Activated CD4-positive, alpha-beta T cell treated with anti-CD3 and anti-CD28 coated beads for 36 hours (primary cell): ENCODE results near the gene EPN1. TPM values are rescaled to one million over a fixed set of nuclear protein-coding genes. Genes with fewer than 3 reads are reported as not detected.

ENCODE experiments used
- ATAC-seq: fragments of 200-7000 bp; cut with Tn5 transposase; one replicate; pipeline ENCODE4 v1.10.0; 2021; ENCODE audit warnings: mild to moderate bottlenecking, moderate library complexity
- CTCF ChIA-PET: fragments of 350-600 bp; sonication (Branson Sonifier 250); formaldehyde crosslinking; loops from one replicate; lab custom pipeline; 2021; ENCODE audit warnings: antibody characterized with exemption; lab: Charles Lee
- POLR2A ChIA-PET: fragments of 350-600 bp; sonication (Branson Sonifier 250); formaldehyde crosslinking; loops from one replicate; lab custom pipeline; 2021; ENCODE audit warnings: antibody characterized with exemption, inconsistent platforms; lab: Charles Lee
- DNase-seq: peaks from one replicate; pipeline ENCODE4 v3.0.0-alpha.2; 2020
- H3K27ac Mint-ChIP-seq: one replicate; pipeline ENCODE4 v1.8.0; 2021; ENCODE audit warnings: mixed read lengths
- H3K27me3 Mint-ChIP-seq: one replicate; pipeline ENCODE4 v1.8.0; 2021; ENCODE audit warnings: mixed read lengths
- H3K36me3 Mint-ChIP-seq: one replicate; pipeline ENCODE4 v1.8.0; 2021; ENCODE audit warnings: low read depth, mixed read lengths
- H3K4me1 Mint-ChIP-seq: one replicate; pipeline ENCODE4 v1.8.0; 2021; ENCODE audit warnings: mixed read lengths
- H3K4me3 Mint-ChIP-seq: one replicate; pipeline ENCODE4 v1.8.0; 2021; ENCODE audit warnings: mild to moderate bottlenecking, moderate library complexity, mixed read lengths
- H3K9me3 Mint-ChIP-seq: one replicate; pipeline ENCODE4 v1.8.0; 2021; ENCODE audit warnings: low read depth, mixed read lengths
- intact Hi-C, 2 experiments: fragments of 100-400 bp; cut with DNase I in 1 of 2; cut with micrococcal nuclease in 1 of 2; formaldehyde crosslinking; loops; one replicate each; pipeline versions ENCODE4 v1.14.2 to v1.15.1; 2022 to 2024; cut with DNase I, micrococcal nuclease
- total RNA-seq, 2 experiments: library from RNA; stranded (reverse); gene quantifications; one replicate each; pipeline ENCODE4 v1.2.3, GENCODE V29; 2021

EPN1 gene
- total RNA-seq, 2 experiments from 2014 or later, result 32.5 to 37.1 TPM

DNA sequence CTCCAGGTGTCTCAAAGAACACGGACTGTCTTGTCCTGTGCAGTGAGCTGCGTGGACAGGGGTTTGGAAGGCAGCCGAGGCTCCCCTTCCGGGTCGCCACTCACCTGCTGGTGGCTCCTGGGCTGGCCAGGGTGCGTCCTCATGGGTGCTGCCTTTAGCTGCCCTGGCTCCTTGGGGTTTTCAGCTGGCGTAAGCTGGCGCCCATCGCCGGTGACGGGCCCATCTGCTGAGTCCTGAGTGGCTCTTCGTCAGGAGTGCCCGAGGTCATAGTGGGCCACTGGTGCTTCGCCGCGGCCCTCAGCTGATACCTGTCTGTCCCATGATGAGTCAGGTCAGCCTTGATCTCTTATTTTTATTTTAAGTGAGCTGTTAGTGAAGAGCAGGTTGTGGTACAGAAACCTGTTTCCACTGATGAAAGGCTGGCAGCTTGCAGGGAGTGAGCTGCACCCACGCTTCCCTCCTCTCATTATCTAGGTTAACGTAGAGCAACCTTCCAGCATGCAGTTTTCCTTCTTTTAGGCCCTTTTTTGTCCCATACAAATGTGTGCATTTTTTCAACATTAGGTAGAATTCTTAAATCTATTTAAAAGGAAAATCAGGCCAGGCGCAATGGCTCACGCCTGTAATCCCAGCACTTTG is 18.4 kb downstream of the EPN1 start:
- H3K36me3 Mint-ChIP-seq, result peaks cover 25% of the 10 kb centered on the region
- H3K4me1 Mint-ChIP-seq, result no peaks in the 10 kb centered on the region
- ChIA-PET POLR2A (no interaction called here), CTCF (interaction anchor here (0.6 kb wide), 1 partner anchor 29 kb away, joined by 3 read pairs; no protein-coding TSS in a partner anchor)
- H3K27ac Mint-ChIP-seq, result no peak overlapping the region
- ATAC-seq (no peak), DNase-seq (no peak)
- no peaks in the 10 kb centered on the region for H3K9me3 Mint-ChIP-seq
- H3K27me3 Mint-ChIP-seq, result no peaks in the 10 kb centered on the region
- intact Hi-C loops, result no loop called here
- no peak overlapping the region for H3K4me3 Mint-ChIP-seq

DNA sequence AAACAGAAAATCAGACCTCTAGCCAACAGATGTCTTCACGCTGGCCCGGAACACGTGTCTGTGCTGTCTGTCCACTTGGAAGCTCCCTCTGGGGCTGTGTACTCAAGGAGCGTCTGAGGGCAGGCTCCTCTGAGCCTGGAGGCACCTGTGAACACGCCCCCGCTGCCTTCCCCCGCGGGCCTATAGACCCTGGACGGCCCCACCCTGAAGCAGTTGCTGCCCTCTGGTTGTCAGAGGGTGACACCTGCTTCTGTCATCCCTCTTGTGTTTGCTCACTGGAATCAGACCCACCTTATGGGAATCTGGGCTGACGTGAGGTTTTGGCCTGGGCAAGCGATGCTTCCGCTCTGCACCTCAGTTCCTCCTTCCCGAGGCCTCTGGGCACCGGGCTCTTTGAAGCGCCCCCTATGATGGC is 19.2 kb downstream of the EPN1 start:
- Mint-ChIP-seq H3K4me3 (no peak overlapping the region), H3K4me1 (no peaks in the 10 kb centered on the region)

DNA sequence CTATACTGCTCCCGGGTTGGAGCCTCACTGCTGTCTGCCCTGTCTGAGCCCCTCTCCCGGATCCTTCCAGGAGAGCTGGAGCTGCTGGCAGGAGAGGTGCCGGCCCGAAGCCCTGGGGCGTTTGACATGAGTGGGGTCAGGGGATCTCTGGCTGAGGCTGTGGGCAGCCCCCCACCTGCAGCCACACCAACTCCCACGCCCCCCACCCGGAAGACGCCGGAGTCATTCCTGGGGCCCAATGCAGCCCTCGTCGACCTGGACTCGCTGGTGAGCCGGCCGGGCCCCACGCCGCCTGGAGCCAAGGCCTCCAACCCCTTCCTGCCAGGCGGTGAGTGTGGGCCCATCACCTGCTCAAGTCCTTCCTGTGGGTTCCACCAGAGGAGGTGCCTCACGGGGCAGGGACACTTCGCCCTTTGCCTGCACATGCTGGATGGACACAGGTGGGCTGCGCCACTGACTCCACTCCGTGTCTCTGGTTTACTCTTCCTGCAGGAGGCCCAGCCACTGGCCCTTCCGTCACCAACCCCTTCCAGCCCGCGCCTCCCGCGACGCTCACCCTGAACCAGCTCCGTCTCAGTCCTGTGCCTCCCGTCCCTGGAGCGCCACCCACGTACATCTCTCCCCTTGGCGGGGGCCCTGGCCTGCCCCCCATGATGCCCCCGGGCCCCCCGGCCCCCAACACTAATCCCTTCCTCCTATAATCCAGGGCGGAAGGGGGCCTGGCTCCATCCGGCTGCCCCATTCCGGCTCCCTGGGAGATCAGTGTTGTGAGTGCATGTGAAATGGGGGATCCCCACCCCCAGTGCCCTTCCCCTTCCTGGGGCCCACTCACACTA is 19.8 kb downstream of the EPN1 start:
- no peak for ATAC-seq
- ChIA-PET CTCF (no interaction called here), POLR2A (no interaction called here)
- H3K4me1 Mint-ChIP-seq, result no peaks in the 10 kb centered on the region
- no peaks in the 10 kb centered on the region for H3K9me3 Mint-ChIP-seq
- DNase-seq, result no peak
- intact Hi-C loops, result no loop called here
- peaks cover 22% of the 10 kb centered on the region for H3K36me3 Mint-ChIP-seq
- H3K27me3 Mint-ChIP-seq, result no peaks in the 10 kb centered on the region
- H3K27ac Mint-ChIP-seq, result no peak overlapping the region
- H3K4me3 Mint-ChIP-seq, result no peak overlapping the region

More for the DNA sequence above, 19.2 kb downstream of the EPN1 start:
- no peaks in the 10 kb centered on the region for H3K9me3 Mint-ChIP-seq
- peaks cover 24% of the 10 kb centered on the region for H3K36me3 Mint-ChIP-seq
- no peaks in the 10 kb centered on the region for H3K27me3 Mint-ChIP-seq
- ATAC-seq (no peak), DNase-seq (no peak)
- intact Hi-C loops, result no loop called here
- ChIA-PET POLR2A (no interaction called here), CTCF (interaction anchor here (0.6 kb wide), 1 partner anchor 30 kb away, joined by 3 read pairs; no protein-coding TSS in a partner anchor)
- no peak overlapping the region for H3K27ac Mint-ChIP-seq

DNA sequence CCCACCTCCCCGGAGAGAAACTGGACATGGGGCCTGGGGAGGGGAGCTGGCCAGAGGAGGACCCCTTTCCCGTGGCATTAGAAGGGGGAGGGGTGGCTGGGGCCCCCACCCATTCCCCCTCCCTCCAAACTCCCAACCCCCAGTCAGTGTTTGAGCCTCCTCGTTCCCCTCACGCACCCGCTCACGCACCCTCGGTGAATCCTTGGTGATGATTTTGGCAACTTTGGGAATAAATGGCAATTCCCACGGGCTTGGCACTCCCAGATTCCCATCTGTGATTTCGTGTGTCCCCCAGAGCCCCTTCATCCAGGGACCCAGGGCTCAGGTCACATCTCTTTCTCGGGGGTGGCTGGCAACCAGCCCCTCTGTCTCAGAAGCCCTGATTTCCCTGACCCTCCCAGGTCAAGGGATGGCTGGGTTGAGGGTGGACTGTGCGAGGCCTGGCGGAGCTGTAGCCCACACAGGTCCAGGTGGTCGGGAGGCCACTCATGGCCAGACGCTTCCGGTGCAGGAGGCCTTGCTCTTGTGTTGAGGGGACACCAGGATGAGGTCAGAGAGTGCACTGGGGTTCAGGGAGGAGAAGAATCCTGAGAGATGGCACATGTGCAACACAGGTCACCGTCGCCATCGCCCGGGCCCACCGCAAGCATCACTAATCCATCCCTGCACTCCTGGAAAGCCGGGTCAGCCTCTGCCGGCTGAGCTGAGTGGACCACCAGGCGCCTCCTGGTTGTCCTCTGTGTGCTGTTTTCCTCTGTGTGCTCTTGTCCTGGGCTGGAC is 20.7 kb downstream of the EPN1 start:
- H3K4me3 Mint-ChIP-seq, result no peak overlapping the region
- ChIA-PET POLR2A (no interaction called here), CTCF (no interaction called here)
- no peak overlapping the region for H3K27ac Mint-ChIP-seq
- no peak for DNase-seq
- no peaks in the 10 kb centered on the region for H3K27me3 Mint-ChIP-seq
- intact Hi-C loops, result no loop called here
- ATAC-seq, result no peak
- H3K9me3 Mint-ChIP-seq, result no peaks in the 10 kb centered on the region
- peaks cover 24% of the 10 kb centered on the region for H3K36me3 Mint-ChIP-seq
- no peaks in the 10 kb centered on the region for H3K4me1 Mint-ChIP-seq

DNA sequence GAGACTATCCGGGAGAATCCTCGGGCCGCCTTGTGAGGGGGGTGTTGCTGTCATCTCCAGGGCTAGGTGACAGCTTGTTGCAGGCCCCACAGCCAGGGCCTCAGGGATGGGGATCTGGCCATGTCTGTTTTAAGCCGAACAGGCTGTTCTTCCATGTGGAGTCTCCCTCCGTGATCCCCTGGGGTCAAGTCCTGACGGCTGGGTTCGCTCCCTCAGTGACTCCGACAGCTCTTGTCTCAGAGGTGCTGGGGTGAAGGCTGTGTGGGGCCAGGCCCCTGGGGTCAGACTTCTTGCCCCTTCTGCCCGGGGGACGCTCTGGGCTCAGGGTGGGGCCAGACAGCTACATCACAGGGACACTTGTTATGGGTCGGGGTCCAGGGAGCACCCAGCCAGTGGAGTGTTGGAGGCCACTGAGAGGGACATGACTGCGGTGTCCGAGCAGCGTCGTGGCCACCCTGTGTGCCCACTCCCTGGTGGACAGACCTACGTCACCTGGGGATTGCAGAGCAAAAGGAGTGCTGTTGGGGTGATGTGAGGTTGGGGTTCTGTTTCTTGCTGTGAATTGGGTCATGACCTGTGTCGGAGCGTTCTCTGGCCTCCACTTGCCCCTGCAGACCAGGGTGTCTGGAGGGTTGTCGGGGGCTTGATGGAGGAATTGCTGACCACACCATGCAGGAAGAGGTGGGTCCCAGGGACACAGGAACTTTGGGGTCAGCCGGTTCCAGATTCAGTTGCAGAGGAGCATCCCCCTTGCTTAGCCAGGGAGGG is 21.5 kb downstream of the EPN1 start:
- H3K36me3 Mint-ChIP-seq, result peaks cover 21% of the 10 kb centered on the region

DNA sequence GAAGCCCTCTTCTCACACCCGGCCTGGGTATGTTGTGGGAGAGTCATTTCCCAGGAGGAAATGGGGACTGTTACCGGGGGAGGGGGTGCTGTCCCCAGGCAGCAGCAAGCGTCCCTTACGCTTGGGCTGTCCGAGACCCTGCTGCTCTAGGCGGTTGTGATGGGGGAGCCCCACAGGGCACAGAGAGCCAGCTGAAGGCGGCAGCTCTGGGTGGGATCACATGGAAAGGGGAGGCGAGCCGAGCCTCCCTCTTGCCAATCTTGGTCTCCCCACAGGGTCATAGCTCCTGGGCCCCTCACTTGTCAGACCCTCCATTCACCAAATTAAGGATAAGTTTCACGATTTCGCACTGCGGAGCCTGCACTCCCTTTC is 22.0 kb downstream of the EPN1 start:
- DNase-seq, result no peak
- Mint-ChIP-seq H3K27me3 (no peaks in the 10 kb centered on the region), H3K27ac (no peak overlapping the region), H3K4me1 (no peaks in the 10 kb centered on the region), H3K36me3 (peaks cover 21% of the 10 kb centered on the region), H3K4me3 (no peak overlapping the region), H3K9me3 (no peaks in the 10 kb centered on the region)
- ChIA-PET POLR2A (no interaction called here), CTCF (no interaction called here)
- no peak for ATAC-seq
- intact Hi-C loops, result no loop called here

More for the DNA sequence above, 21.5 kb downstream of the EPN1 start:
- Mint-ChIP-seq H3K4me1 (no peaks in the 10 kb centered on the region), H3K27ac (no peak overlapping the region), H3K27me3 (no peaks in the 10 kb centered on the region), H3K4me3 (no peak overlapping the region), H3K9me3 (no peaks in the 10 kb centered on the region)
- POLR2A ChIA-PET, result no interaction called here
- intact Hi-C loops, result no loop called here
- no peak for ATAC-seq
- CTCF ChIA-PET, result no interaction called here
- DNase-seq, result no peak

DNA sequence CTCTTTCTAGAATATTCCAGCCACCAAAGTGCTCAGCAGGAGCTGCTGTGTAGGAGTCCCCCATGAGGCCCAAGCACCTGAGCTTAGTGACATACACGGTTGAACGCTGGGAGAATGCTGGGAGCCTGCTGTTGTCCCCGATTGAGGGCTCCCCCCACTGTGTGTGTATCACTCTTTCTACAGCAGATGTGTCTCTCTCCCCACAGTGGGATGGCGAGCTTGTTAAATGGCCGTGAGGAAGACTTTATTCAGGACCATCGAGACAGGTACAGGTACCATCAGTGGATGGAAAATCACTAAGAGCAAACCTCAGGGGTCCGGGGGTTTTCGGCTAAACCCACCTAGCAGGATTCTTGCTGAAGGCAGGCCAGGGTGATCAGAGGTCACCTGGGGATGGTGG is 22.7 kb downstream of the EPN1 start:
- no peaks in the 10 kb centered on the region for H3K9me3 Mint-ChIP-seq
- intact Hi-C loops, result no loop called here
- DNase-seq, result no peak
- no peaks in the 10 kb centered on the region for H3K27me3 Mint-ChIP-seq
- POLR2A ChIA-PET, result no interaction called here
- CTCF ChIA-PET, result interaction anchor here (0.6 kb wide), 1 partner anchor 537 kb away, joined by 3 read pairs; no protein-coding TSS in a partner anchor
- no peak overlapping the region for H3K4me3 Mint-ChIP-seq
- H3K4me1 Mint-ChIP-seq, result no peaks in the 10 kb centered on the region
- H3K36me3 Mint-ChIP-seq, result peaks cover 21% of the 10 kb centered on the region
- no peak for ATAC-seq
- H3K27ac Mint-ChIP-seq, result no peak overlapping the region

DNA sequence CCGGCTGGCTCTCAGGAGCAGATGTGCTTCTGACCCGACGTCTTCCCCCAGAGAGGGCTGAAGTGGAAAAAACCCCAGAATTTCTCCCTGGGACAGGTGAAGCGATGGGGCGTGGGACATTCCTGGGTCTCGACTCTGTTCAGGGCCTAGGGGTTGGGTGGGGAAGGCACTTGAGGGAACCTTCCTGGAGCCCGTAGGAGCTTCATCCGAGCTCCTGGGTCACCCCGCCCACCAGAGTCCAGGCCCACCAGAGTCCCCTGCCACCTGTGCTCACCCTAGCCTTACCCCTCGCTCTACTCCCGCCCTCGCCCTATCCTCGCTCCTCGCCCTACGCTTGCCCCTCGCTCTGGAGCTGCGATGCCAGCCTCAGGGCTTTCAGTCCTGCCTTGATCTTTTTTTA is 23.2 kb downstream of the EPN1 start:
- no peaks in the 10 kb centered on the region for H3K27me3 Mint-ChIP-seq
- intact Hi-C loops, result no loop called here
- H3K27ac Mint-ChIP-seq, result no peak overlapping the region
- H3K4me1 Mint-ChIP-seq, result no peaks in the 10 kb centered on the region
- no peak overlapping the region for H3K4me3 Mint-ChIP-seq
- H3K36me3 Mint-ChIP-seq, result peaks cover 21% of the 10 kb centered on the region
- DNase-seq (no peak), ATAC-seq (no peak)
- ChIA-PET POLR2A (no interaction called here), CTCF (no interaction called here)
- no peaks in the 10 kb centered on the region for H3K9me3 Mint-ChIP-seq

DNA sequence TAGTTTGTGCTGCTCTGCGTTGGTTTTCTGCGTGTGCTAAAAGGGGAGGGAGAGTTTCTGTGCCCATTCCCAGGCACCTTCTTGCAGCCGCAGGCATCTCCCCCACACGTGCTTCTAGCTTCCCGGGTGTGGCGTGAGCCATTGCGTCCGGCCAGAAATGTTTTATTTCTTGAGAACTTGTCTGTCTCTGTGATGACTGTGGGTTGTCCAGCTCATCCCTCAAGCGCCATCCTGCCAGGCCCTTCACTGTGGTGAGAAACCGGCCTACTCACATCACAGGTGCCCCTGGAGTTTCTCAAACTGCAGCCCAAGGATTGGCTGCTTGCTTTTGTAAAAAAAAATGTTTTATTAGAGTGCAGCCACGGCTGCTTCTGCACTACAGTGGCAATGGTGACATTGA is 24.2 kb downstream of the EPN1 start:
- Mint-ChIP-seq H3K36me3 (peaks cover 28% of the 10 kb centered on the region), H3K4me3 (no peak overlapping the region), H3K9me3 (no peaks in the 10 kb centered on the region), H3K27ac (no peak overlapping the region), H3K27me3 (no peaks in the 10 kb centered on the region), H3K4me1 (no peaks in the 10 kb centered on the region)
- DNase-seq (no peak), ATAC-seq (no peak)
- intact Hi-C loops, result no loop called here
- POLR2A ChIA-PET, result no interaction called here
- CTCF ChIA-PET, result no interaction called here

DNA sequence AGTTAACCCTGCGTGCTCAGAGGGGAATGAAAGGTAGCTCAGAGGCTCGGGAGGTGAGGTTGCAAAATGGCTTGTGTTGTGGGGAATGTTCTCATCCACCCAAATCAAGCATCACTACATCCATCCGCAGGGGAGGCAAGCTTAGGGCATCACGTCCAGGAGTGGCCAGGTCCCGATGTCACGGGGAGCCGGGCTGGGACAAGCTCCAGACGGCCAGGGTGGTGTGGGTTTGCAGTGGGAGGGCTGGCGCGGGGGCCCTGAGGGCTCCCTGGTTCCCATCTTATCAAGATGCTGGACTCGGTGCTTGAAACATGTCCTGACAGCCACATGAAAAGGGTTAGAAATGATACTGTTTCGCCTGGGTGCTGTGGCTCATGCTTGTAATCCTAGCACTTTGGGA is 25.8 kb downstream of the EPN1 start:
- no peak for DNase-seq
- peaks cover 34% of the 10 kb centered on the region for H3K36me3 Mint-ChIP-seq
- no peaks in the 10 kb centered on the region for H3K27me3 Mint-ChIP-seq
- ChIA-PET CTCF (no interaction called here), POLR2A (no interaction called here)
- H3K4me3 Mint-ChIP-seq, result no peak overlapping the region
- no peak overlapping the region for H3K27ac Mint-ChIP-seq
- no peak for ATAC-seq
- H3K9me3 Mint-ChIP-seq, result no peaks in the 10 kb centered on the region
- H3K4me1 Mint-ChIP-seq, result no peaks in the 10 kb centered on the region
- intact Hi-C loops, result loop anchor here in 1 of 2 experiments (5.0 kb wide), 1 partner anchor 106 kb away; no protein-coding TSS in a partner anchor

DNA sequence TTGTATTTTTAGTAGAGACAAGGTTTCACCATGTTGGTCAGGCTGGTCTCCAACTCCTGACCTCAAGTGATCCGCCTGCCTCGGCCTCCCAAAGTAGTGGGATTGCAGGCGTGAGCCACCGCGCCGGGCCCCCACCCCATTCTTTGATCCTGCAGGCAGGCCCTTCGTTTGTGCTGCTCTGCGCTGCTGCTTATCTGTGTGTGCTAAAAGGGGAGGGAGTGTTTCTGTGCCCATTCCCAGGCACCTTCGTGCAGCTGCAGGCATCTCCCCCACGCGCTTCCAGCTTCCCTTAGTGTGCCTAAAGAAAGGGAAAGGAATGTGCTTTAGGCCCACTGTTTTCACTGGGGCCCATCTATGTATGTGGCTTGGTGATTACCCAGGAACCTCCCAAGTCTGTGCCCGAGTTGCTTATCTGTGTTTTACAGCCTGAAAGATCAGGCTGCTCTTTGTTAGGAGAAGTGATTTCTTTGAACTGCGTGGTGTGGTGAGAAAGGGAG is 27.2 kb downstream of the EPN1 start:
- H3K4me3 Mint-ChIP-seq, result no peak overlapping the region
- POLR2A ChIA-PET, result no interaction called here
- H3K27ac Mint-ChIP-seq, result no peak overlapping the region
- no peaks in the 10 kb centered on the region for H3K4me1 Mint-ChIP-seq
- no peak for DNase-seq
- H3K36me3 Mint-ChIP-seq, result peaks cover 34% of the 10 kb centered on the region
- intact Hi-C loops, result loop anchor here in 1 of 2 experiments (5.0 kb wide), 1 partner anchor 105 kb away; no protein-coding TSS in a partner anchor
- ATAC-seq, result no peak
- H3K27me3 Mint-ChIP-seq, result no peaks in the 10 kb centered on the region
- H3K9me3 Mint-ChIP-seq, result no peaks in the 10 kb centered on the region
- CTCF ChIA-PET, result interaction anchor here (0.6 kb wide), 1 partner anchor 273 kb away, joined by 3 read pairs; no protein-coding TSS in a partner anchor
